ENCODE measurements around the gene CDK6. TPM values are rescaled to one million over a fixed set of nuclear protein-coding genes. Genes with fewer than 3 reads are reported as not detected.
A peak's percentile ranks its signal among the peaks of the same experiment; 100 is the strongest.

The CDK6 gene
- polyA plus RNA-seq, 2 of the 4 experiments (the other 2 are of a cell fraction) = 13.6 to 25.9 TPM

- Histone ChIP-seq H3K9me3 (no peaks in the 10 kb centered on the region), H3K4me3 (no peak overlapping the region), H3K27ac (peak overlapping the region; percentile 13 to 69; a peak in 5 of 6 replicates), H3K4me2 (peak overlapping the region; percentile 85), H3K4me1 (peaks cover 78% of the 10 kb centered on the region)
- TF ChIP-seq RARB (CRISPR knock-in tag; IDR thresholded peaks at IDR 0.05) = no peak
- POLR2A ChIA-PET = no interaction called here
- whole genome bisulfite sequencing (ENCODE audit: missing lambda C conversion rate) = 42% methylated on average over 3 of the region's 3 CpGs
- FAIRE-seq (no peak), DNase-seq (ENCODE audit: low read depth in 1 of 2, low spot score in 1 of 2) (peak in 1 of 2 experiments; percentile 27), ATAC-seq (no peak)
- CTCF ChIA-PET = interaction anchor here (0.8 kb wide), 1 partner anchor 113 kb away, joined by 3 read pairs; no protein-coding TSS in a partner anchor
These were observed 8.8 kb downstream of the CDK6 start for GRCh38 chr7:92827464-92828120.

DNA sequence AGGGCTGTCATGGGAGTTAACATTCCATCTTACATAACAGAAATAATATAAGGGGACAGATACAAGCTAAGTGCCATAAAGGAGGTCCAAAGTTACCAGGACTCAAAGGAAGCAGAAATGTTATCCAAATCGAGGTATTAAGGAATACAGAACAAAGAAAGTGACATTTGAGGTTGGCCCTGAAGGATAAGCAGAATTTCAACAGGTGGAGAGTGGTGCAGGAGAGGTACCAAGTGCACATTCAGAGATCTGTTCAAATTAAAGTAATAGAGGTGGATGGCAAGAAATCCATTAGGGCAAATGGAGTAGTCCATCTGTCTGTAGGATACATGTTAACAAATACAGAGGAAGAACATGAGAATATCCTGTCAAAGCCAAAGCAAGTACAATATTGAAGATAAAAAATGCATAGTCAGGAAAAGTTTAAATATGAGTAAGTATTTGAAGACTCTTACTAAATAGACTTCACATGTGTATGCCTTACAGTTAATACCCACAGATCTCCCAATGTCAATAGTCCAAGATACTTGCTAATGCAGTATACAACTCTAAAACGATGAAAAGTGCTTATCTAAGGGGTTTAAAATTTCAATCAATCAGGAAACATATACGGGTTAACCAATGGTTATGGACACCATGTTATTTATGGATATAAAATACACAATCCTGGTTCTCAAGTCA is 10.0 kb downstream of the CDK6 start:
- H3K27ac ChIP-seq = peak overlapping the region in 1 of 2 experiments; percentile 44; a peak in 3 of 6 replicates
- ATAC-seq (no peak; a peak in 1 of 6 replicates), DNase-seq (ENCODE audit: low read depth in 1 of 2, low spot score in 1 of 2) (no peak), FAIRE-seq (no peak)
- no peaks in the 10 kb centered on the region for H3K9me3 ChIP-seq
- peaks cover 78% of the 10 kb centered on the region for H3K4me1 ChIP-seq
- ChIA-PET CTCF (no interaction called here), POLR2A (no interaction called here)
- no peak overlapping the region for H3K4me3 ChIP-seq
- peak overlapping the region; percentile 85 for H3K4me2 ChIP-seq
- no peak for TF ChIP-seq EP300 (IDR thresholded peaks at IDR 0.05)
- peak; percentile 85 for TF ChIP-seq MAFK (IDR thresholded peaks at IDR 0.05; ENCODE audit: partially characterized antibody)
- WGBS (ENCODE audit: missing lambda C conversion rate) = 72% methylated on average over 3 of the region's 3 CpGs

- ChIA-PET CTCF (no interaction called here), POLR2A (no interaction called here)
- no peak for DNase-seq (ENCODE audit: low read depth in 1 of 2, low spot score in 1 of 2)
- Histone ChIP-seq H3K4me2 (peak overlapping the region; percentile 35), H3K9me3 (peaks cover 2% of the 10 kb centered on the region; the same call in 1 of the 3 replicates), H3K27ac (0 out of 6 replicates have a peak overlapping the region, but pooled peaks of 1 of the 2 experiments have one; percentile 26), H3K4me3 (no peak overlapping the region), H3K4me1 (peaks cover 67% of the 10 kb centered on the region)
- no peak for TF ChIP-seq CHD2 (IDR thresholded peaks at IDR 0.05; ENCODE audit: low read length, partially characterized antibody)
- TF ChIP-seq MAFK (IDR thresholded peaks at IDR 0.05; ENCODE audit: partially characterized antibody) = no peak
- no peak for TF ChIP-seq FOSL2 (IDR thresholded peaks at IDR 0.05)
- no peak for TF ChIP-seq FOSL2 (CRISPR knock-in tag; IDR thresholded peaks at IDR 0.05)
- TF ChIP-seq, protein P1, sequence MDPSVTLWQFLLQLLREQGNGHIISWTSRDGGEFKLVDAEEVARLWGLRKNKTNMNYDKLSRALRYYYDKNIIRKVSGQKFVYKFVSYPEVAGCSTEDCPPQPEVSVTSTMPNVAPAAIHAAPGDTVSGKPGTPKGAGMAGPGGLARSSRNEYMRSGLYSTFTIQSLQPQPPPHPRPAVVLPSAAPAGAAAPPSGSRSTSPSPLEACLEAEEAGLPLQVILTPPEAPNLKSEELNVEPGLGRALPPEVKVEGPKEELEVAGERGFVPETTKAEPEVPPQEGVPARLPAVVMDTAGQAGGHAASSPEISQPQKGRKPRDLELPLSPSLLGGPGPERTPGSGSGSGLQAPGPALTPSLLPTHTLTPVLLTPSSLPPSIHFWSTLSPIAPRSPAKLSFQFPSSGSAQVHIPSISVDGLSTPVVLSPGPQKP (IDR thresholded peaks at IDR 0.05; ENCODE audit: low read depth, low read length) = no peak
- no peak for TF ChIP-seq RARB (CRISPR knock-in tag; IDR thresholded peaks at IDR 0.05)
- TF ChIP-seq HOXA7 (CRISPR knock-in tag; IDR thresholded peaks at IDR 0.05) = no peak
- no peak for TF ChIP-seq ZC3H11A (IDR thresholded peaks at IDR 0.05)
- TF ChIP-seq CBX8 (IDR thresholded peaks at IDR 0.05) = no peak
- no peak for TF ChIP-seq RNF2 (IDR thresholded peaks at IDR 0.05; ENCODE audit: borderline replicate concordance, low read depth)
- 88% methylated on average over 3 of the region's 3 CpGs for WGBS (ENCODE audit: missing lambda C conversion rate)
- no peak for FAIRE-seq
- ATAC-seq = no peak
These were observed 11.4 kb downstream of the CDK6 start for GRCh38 chr7:92824901-92825480.

DNA sequence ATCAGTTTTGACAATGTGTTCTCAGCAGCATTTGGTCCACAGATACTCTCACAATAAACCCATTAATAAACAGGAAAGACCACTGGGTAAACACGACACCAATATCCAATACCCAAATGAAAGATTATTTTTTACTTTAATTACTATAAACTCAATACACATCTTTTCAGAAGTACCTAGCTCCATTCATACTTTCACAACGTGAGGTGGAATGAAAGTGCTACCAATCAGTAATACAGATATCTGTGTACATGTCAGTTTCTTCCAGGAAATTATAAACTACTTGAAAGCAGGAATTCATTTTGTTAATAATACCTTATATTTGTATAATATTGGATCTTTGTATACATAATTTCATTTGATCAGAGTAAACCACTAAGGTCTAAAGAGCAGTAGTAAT is 11.9 kb downstream of the CDK6 start:
- ChIA-PET CTCF (interaction anchor here (2.2 kb wide), 1 partner anchor 8 kb away, joined by 18 read pairs; no protein-coding TSS in a partner anchor), POLR2A (no interaction called here)
- FAIRE-seq = no peak
- TF ChIP-seq, protein P2, sequence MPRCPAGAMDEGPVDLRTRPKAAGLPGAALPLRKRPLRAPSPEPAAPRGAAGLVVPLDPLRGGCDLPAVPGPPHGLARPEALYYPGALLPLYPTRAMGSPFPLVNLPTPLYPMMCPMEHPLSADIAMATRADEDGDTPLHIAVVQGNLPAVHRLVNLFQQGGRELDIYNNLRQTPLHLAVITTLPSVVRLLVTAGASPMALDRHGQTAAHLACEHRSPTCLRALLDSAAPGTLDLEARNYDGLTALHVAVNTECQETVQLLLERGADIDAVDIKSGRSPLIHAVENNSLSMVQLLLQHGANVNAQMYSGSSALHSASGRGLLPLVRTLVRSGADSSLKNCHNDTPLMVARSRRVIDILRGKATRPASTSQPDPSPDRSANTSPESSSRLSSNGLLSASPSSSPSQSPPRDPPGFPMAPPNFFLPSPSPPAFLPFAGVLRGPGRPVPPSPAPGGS (IDR thresholded peaks at IDR 0.05) = no peak
- TF ChIP-seq ZSCAN20 (CRISPR knock-in tag; IDR thresholded peaks at IDR 0.05) (no peak), CHD4 (IDR thresholded peaks at IDR 0.05; ENCODE audit: borderline replicate concordance) (no peak), FOSL2 (IDR thresholded peaks at IDR 0.05) (no peak), FOSL2 (CRISPR knock-in tag; IDR thresholded peaks at IDR 0.05) (no peak), ESRRA (IDR thresholded peaks at IDR 0.05; ENCODE audit: borderline replicate concordance, low read length) (no peak), MAFK (IDR thresholded peaks at IDR 0.05; ENCODE audit: partially characterized antibody) (no peak), SMC3 (IDR thresholded peaks at IDR 0.05) (no peak), HMGXB4 (CRISPR knock-in tag; IDR thresholded peaks at IDR 0.05; ENCODE audit: borderline replicate concordance) (no peak), MAZ (IDR thresholded peaks at IDR 0.05; ENCODE audit: borderline replicate concordance, low read depth, low read length) (no peak), ATOH8 (CRISPR knock-in tag; IDR thresholded peaks at IDR 0.05; ENCODE audit: low read depth) (no peak), GATA3 (IDR thresholded peaks at IDR 0.05; ENCODE audit: borderline replicate concordance) (no peak), RNF2 (IDR thresholded peaks at IDR 0.05; ENCODE audit: borderline replicate concordance, low read depth) (no peak)
- TF ChIP-seq, protein P1 (IDR thresholded peaks at IDR 0.05; ENCODE audit: low read depth, low read length) = no peak

More for the DNA sequence above, 11.9 kb downstream of the CDK6 start:
- H3K9me3 ChIP-seq = peaks cover 5% of the 10 kb centered on the region; the same call in 1 of the 3 replicates
- H3K4me2 ChIP-seq = peak overlapping the region; percentile 35
- WGBS (ENCODE audit: missing lambda C conversion rate) = 75% methylated on average over 2 of the region's 2 CpGs
- peaks cover 61% of the 10 kb centered on the region for H3K4me1 ChIP-seq
- H3K27ac ChIP-seq = no peak overlapping the region
- ATAC-seq = no peak
- no peak overlapping the region for H3K4me3 ChIP-seq
- DNase-seq (ENCODE audit: low read depth in 1 of 2, low spot score in 1 of 2) = no peak

Measured in A549 (cell line).